GM12801 (cell line): ENCODE data around the gene CEP85.

ENCODE experiments used
- CTCF ChIP-seq: IDR thresholded peaks from one replicate; pipeline ENCODE4 v1.5.1; 2011; ENCODE audit warnings: control low read depth; ENCODE audit not compliant: insufficient read length; ENCODE audit errors: extremely low read depth

Gene CEP85

DNA sequence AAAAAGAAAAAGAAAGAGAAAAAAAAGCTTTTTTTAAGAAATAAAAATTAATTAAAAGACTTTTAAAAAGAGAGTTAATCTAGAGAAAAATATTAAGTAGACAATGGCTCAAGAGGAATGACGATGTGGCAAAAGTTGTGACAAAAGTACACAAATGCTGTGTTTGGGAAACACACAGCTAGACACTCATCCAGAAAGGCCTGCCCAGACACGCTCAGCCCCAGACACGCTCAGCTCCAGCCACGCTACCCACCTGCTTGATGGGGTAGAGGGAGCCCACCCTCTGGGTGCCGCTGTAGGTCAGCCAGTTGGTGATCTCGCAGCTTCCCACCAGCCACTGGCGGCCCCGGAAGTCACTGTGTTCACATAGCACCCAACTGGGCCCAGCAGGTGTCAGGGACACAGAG is 94.0 kb downstream of the CEP85 start:
- no peak for TF ChIP-seq CTCF
